ENCODE data around the gene BICC1.
"Not testable (repeated sequence)": the region's sequence is repeated elsewhere in the genome, so short reads cannot be mapped to it uniquely, and the experiment has no call there.

The BICC1 gene

DNA sequence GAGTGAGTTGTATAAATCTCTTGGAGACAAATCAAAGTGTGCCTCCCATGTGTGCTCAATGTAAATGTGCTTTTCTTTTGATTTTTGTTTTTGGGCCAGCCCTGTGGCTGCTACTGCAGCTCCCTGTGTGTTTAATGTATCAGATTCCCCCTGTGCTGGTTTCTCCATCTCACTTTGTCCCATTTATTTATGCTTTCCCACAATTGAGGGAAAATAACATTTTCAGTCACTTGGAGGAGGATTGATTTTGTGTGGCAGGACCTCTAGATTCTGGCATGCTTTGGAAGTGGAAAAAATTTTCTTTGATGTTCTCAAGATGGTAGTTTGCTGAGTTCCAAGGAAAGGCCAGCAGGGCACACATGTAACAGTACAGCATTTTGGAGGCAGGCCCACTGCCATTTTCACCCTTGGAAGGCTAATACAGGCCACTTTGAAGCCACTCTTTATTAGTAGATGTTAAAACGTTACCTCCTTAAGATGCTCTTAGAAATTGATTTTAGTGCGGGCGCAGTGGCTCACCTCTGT lies 323.6 kb downstream of the BICC1 start:
- DNase-seq: no peak

DNA sequence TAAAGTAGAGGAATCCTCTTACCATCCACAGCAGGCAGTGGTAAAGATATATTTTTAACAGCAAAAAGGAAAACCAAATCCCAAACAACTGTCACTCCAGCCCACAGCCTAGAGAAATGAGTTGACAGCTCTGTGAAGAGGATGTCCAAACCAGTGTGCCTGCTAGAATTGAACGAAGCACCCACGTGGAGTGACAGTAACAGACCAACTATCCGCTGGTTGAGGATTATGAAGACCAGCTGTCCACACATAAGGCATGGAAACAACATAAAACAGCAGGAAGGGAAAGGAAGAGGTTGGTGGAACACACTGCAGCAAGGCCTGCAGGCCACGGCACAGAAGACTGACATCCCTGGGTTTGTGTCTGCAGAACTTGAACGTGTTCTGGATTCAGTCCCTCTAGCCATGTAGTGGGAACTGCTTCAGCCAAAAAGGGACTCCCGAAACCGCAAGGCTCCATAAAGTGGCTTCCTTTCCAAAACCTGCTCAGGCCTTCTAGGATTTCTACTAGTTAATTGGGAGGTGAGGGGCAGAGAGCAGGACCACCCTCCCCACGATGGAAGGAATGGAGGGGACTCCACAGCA lies 324.4 kb downstream of the BICC1 start:
- DNase-seq: no peak

DNA sequence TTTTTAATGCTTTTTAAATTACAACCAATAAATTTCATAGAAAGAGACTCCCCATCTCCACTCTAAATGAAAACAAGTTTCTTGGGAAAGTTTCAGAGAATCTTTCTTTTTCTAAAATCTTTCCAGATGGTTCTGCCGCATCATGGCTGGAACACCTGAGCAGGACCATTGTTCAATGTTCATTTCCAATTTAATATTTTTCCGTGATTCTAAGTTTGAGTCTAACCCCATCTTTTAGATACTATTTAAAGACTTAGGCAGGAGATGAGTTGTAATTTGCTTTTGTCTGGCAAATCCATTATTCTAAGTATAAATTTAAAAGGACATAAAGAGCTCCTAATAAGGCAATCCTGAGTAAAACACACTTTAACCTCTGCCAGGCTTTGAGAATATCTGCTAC lies 325.2 kb downstream of the BICC1 start:
- no peak for DNase-seq

DNA sequence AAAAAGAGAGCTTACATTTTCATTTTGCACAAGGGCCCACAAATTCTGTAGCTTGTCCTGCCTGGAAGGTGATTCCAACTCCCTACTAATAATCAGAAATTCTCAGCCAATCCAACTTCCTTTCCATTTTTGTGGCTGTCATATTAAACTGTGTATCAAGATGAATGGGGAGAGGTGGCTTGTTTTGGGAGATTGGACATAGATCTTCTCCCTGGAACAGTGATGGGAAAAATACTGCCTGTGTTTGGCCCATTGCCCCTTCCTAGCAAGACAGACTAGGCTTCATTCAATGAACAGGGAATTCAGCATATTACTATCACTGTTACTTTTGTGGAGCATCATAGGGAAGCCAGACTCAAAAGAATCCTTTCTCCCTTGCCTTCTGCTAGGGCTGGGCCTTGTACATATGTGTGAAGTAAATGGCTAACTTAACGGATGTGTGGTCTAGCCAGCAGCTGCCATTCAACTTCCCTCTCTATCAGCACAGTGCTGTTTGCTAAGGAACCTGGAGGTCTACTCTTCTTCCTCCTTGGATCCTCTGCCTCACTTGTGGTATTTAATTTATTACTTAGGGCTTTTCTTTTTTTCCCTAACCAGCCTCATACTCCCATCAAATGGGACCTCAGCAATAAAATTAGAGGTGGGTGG lies 326.0 kb downstream of the BICC1 start:
- no peak for DNase-seq

DNA sequence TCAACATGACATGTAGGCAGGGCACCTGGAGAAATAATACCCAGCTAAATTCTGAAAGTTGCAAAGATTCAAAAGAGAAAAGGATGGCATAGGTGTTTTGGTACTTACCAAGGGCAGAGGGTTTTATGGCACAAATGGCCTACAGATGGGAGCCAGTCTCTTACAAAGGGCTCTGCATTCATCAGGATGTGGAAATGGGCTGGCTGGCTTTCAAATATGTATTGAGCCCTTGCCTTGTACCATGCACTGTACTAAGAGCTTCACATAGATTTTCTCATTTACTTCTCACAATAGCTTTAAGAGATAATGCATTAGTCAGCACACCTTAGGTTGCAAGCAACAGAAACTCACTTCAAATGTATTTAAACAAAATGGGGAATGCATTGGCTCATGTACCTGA lies 327.1 kb downstream of the BICC1 start:
- DNase-seq: no peak

DNA sequence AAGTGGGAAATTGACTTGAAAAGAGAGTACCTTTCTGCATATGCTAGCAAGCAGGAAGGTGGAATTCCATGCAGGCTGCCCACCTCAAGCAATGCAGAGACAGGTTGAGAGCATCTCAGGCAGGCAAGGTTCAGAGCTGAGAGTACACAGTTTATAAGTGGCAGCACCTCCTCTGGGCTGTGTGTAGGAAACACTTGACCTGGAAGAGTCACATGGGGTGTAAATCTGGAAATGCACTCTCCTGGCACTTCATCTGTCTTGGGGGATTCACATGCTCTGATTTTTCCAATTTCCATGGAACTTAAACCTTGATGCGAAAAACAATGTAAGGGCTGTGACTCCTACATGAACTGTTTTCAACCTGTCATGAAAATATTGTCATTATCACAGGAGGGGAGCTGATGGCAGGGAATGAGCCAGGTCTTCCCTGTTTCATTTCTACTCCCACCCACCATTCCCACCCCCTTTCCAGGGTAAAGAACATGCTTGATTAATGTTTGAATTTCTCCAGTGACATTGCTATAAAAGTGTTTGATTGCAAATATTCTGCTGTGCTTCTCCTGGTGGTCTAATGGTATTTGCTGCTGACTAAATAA lies 328.3 kb downstream of the BICC1 start:
- DNase-seq: no peak

DNA sequence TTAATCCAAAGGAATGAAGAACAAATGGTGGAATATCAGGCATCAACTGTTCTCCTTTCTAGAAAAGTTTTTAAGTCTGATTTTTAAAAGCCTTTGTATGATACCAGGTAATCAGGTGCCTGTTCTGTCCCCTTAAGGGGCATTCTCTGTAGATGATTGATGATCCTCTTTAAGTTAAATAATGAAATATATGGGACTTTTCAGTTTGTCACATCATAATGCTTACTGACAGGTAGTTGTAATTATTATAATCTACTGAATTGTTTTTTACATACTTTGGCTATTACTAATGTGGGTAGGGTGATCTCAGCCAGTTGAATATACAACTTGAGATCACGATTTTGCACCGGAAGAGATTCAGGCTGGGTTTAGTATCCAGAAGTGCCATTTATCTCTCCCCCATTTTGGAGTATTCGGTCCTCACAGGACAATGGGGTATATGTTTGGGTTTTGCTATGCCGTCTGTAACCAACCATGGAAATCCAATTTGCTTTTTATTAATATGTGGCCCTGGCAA lies 330.2 kb downstream of the BICC1 start:
- no peak for DNase-seq

DNA sequence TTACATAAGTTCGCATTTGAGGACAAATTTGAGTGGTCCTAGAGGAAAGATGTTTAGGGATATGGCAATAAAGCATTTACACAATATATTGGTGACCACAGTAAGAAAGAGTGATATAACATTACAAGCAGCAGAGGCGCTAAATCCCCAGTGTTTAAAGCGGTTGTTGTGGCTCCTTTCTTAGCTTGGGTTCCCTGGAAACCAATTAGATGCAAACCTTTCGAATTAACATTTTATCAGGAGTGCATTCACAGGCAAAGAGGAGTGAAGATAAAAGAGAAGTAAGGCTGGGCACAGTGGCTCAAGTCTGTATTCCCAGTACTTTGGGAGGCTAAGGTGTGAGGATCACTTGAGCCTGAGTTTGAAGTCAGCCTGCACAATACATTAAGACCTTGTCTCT lies 331.1 kb downstream of the BICC1 start:
- DNase-seq: no peak

DNA sequence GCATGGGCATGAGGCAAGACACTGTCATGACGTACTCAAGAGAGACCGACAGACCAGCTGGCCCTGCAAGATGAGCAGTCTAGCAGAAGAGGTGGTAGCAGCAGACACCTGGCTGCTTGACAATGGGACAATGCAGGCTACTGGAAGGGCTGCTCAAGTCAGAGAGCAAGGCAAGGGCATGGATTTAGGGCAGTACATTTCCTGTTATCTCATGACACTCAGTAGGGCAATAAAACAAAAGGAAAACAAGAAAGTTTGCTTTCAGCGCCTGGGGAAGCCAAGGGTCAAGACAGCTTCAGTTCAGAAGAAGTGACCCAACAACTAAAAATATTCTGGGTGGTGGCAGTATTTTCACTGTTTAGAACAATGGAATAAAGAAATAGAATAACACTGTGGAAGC lies 332.0 kb downstream of the BICC1 start:
- DNase-seq: no peak

DNA sequence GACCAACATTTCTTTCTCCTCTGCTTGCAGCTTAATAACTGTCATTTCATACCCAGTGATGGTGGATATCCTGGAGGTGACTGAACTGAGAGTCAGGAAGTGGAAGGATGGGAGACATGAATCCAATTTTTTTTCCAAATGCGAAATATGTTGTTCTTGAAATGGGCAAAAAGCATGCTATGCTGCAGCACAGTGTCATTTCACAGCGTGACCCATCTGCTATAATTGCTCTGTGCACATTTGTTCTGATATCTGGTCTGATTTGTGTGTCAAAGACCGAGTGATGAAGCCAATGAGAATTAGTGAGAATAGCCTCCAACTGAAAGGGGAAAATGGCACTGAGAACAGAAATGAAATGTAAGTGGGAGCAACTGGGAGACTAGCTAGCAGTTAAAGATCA lies 334.2 kb downstream of the BICC1 start:
- DNase-seq: no peak

DNA sequence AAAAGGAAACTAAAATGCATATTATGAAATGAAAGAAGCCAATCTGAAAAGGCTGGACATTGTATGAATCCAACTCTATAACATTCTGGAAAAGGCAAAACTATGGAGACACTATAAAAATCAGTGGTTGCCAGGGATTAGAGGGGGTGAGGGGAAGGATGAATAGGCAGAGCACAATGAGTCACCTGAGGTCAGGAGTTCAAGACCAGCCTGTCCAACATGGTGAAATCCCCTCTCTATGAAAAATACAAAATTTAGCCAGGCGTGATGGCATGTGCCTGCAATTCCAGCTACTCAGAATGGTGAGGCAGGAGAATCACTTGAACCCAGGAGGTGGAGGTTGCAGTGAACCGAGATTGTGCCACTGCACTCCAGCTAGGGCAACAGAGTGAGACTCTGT lies 338.9 kb downstream of the BICC1 start:
- DNase-seq: no peak

DNA sequence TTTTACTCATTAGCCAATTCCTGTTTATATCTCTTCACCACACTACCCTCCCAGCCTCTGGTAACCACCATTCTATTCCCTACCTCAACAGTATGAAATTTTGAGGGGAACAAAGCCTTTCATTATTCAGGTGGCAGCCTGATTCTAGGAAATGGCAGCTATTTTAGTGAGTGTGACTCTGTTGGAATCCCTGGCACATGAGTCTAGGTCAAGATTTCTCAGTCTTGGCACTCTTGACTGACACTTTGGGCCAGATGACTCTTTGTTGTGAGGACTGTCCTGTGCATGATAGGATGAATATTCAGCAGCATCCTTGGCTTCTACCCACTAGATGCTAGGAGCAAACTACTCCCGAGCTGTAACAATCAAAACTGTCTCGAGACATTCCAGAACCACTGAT lies 341.0 kb downstream of the BICC1 start:
- DNase-seq: no peak

DNA sequence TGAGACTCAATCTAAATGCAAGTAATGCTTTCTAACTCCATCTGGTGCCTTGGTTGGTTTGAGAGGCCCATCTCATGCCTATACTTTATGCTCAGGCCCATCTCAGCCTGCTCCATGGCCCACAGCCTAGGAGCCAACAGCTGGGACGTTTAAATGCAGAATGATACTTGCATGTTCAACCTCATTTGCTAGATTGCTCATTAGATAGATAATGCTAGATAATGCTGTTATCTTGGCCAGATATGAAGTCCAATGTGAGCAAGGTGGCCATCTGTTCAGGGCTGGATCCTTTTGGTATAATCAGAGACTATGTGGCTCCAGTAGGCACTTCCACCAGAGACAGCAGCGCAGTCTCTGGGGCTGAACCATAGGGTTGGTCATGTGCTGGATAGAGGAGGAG lies 342.1 kb downstream of the BICC1 start:
- no peak for DNase-seq

DNA sequence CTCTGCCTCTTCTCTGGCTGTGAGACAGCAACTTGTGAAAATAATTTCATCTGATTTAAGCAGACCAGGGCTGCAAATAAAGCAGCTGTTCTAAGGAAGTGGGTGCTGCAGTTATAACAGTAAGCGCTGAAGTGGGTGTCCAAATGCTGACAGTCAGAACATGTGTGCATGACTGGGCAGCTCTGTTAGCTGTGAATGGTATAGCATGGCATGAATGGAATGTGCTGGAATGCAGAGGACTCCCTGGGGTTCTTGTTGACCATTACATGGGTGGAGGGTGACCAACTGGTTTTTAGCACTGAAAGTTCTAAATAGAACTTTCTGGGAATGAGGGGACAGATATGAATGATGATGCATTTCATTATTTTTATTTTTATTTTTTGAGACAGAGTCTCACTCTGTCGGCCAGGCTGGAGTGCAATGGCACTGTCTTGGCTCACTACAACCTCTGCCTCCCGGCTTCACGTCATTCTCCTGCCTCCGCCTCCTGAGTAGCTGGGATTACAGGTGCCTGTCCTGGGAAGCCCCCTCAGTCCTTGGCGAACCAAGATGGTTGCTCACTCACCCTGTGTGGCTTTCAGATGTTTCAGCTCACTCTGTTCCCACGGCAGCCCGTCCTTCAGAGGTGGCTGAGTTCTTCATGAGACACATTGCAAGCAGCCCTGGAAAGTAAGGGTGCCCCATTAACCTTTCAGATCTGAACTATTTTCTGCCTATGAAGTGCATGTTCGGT lies 344.0 kb downstream of the BICC1 start:
- no peak for DNase-seq

DNA sequence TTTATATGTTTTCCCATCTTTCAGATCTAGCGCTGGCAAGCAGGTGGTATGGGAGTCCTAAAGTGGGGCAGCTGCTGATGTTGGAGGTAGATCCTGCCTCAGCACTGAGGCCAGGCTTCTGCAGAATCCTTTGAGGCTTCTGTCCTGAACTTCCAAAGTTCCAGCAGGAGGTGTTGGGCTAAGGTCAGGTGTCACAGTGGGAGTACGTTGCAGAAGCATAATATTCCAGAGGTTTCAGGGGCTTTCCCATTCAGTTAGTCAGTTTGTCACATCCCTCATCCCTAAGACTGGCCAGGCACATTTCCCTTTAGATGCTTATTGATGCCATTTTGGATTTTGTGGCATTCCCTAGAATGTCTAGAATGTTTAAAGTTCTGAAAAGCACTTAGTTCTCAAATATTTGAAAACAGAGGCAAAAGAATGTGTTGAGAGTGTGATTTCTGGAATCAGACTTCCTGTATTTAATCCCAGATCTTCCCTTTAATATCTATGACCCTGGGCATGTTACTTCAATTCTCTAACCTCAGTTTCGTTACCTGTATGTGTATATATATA lies 344.7 kb downstream of the BICC1 start:
- no peak for DNase-seq

DNA sequence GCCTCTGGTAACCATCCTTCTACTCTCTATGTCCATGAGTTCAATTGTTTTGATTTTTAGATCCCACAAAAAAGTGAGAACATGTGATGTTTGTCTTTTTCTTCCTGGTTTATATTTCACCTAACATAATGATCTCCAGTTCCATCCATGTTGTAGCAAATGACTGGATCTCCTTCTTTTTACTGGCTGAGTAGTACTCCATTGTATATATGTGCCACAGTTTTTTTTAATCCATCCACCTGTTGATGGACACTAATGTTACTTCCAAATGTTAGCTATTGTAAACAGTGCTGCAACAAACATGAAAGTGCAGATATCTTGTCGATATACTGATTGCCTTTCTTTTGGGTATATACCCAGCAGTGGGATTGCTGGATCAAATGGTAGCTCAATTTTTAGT lies 345.5 kb downstream of the BICC1 start:
- DNase-seq: not testable (repeated sequence)

DNA sequence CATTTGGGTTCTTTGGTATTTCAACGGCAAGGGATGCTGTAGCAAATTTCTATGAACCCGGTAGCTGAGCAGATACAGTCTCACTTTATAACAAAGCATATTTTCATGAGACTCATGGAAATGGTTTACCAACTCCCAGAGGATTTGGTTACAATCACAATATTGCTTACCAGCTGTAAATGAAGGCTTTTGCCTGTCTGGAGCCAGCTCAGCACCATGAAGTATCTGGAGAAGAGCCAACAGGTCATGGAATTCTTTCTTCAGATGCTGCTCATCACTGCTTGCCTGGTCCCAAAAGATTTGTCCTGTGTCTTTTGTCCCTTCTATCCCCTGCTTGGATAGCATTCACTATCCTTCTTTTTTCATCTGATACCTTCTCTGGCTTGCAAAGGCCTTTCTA lies 346.9 kb downstream of the BICC1 start:
- DNase-seq: no peak

DNA sequence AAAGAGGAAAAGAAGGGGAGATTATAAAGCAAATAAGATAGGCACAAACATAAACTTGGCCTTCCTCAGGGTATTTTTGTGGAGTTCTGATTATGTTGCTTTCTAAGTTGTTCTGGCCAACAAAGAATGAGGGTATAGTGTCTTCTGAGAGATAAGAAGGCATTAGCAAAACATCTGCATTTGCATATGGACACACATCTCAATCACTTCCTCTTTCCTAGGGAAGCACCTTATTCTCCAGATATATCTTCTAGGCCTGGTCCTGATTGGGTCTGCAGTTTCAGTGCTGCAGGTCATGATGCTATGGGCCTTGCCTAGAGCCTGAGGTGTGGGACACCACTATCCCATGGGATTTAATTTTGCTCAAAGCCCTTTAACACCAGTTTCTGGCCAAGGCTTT lies 355.0 kb downstream of the BICC1 start:
- DNase-seq: no peak

DNA sequence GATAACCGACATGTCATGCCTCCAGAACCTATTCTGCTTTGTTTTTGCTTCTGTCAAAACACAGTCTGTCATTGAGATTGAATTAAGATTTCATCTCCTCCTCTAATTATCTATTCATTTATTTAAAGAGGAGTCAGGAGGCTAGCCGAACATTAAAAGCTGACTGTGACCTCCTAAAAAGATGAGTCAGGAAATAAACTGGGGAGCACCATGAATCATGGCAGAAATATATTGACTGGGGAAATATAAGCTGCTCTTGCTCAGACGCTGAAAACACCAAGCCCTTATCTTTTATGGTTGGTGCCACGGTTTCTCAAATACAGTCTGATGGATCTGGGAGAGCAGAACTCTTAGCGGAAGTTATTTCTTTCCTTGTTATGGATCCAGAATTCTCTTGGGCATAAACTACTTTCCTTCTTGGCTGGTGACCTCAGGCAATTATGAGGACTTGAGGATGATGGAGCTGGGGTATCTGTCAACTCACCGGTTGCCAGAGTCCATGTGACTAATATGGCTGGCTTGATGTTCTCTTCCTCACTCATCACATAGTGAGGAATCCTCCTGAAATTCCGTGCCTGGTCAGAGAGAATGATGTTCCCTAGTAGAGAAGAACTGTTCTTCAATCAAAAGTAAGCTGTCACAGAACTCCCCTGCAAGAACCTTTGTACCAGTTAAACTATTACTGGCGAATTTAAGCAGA lies 356.2 kb downstream of the BICC1 start:
- DNase-seq: no peak

DNA sequence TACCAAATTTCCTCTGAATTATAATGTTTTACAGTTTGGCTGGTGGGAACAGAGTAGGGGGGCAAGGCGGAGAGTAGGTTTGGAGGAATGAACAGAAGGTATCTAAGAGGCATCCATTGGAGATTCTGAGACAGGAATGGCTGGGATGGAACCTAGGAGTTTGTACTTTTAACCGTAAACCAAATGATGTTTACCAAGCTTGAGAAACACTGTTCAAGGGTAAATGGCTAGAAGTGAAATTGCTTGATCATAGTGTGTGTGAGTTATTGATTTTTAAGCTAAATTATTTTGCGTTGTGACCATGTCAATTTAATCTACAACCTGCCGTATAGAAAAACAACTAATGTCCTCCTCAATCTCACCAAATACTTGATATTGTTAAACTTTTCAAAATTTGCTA lies 357.4 kb downstream of the BICC1 start:
- no peak for DNase-seq

DNA sequence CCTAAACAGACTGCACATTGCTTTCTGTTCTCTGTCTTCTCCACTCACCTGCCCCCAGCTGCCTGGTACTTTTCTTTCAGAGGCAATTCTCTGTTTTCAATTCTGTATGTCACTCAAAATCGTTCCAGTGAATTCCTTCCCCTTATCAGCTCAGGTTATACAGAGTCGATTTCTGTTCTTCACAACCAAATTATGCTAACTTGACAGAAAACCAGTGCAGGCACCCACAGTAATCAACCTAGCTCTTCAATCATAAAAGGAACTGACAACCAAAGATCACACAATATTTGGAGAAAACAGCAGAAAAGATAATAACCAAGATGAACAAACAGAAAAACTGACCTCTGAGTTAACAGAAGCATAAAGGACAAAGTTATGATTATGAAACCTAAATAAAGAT lies 360.5 kb downstream of the BICC1 start:
- DNase-seq: no peak
